Neuron (in vitro differentiated cells): Measurements from ENCODE around the gene TIAL1.
A peak's percentile ranks its signal among the peaks of the same experiment; 100 is the strongest.
"Not testable (repeated sequence)": the region's sequence is repeated elsewhere in the genome, so short reads cannot be mapped to it uniquely, and the experiment has no call there.

Experiments used
- H2AFZ ChIP-seq: one replicate; pipeline ENCODE4 v1.6.1; 2013; ENCODE audit warnings: low read depth, mild to moderate bottlenecking, inconsistent platforms, low read length, moderate library complexity
- H3K27me3 ChIP-seq: one replicate; pipeline ENCODE4 v1.6.1; 2013; ENCODE audit warnings: low read length; ENCODE audit not compliant: insufficient read depth
- H3K36me3 ChIP-seq: one replicate; pipeline ENCODE4 v1.6.1; 2013; ENCODE audit warnings: low read length; ENCODE audit not compliant: insufficient read depth
- H3K4me1 ChIP-seq: one replicate; pipeline ENCODE4 v1.6.1; 2013; ENCODE audit warnings: low read length; ENCODE audit not compliant: insufficient read depth
- H3K4me3 ChIP-seq: 2 replicates; pipeline ENCODE4 v1.5.1; 2013; ENCODE audit warnings: mild to moderate bottlenecking, low read length, moderate library complexity
- H3K9me3 ChIP-seq: one replicate; pipeline ENCODE4 v1.6.1; 2013; ENCODE audit warnings: low read length

TIAL1 gene

GRCh38 chr10:119602241-119603095 is 5.7 kb upstream of the TIAL1 start:
- Histone ChIP-seq H3K9me3 (peaks cover 4% of the 10 kb centered on the region), H3K27me3 (no peaks in the 10 kb centered on the region), H3K4me3 (no peak overlapping the region), H2AFZ (no peak overlapping the region), H3K4me1 (peaks cover 7% of the 10 kb centered on the region), H3K36me3 (no peaks in the 10 kb centered on the region)

DNA sequence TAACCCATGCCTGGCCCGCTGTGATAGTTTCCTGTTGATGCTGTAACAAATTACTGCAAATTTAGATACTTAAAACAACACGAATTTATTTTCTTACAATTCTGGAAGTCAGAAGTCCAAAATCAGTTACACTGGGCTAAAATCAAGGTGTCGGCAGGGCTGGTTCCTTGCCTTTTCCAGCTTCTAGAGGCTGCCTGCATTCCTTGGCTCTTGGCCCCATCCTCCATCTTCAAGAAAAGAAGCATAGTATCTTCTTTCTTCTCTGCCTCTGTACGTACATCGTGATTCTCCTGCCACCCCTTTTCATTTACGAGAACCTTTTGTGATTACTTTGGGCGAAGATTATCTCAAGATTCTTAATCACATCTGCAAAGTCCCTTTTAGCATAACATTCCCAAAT is 1.6 kb upstream of the TIAL1 start:
- Histone ChIP-seq H3K9me3 (peaks cover 4% of the 10 kb centered on the region), H3K4me1 (peaks cover 25% of the 10 kb centered on the region), H3K27me3 (no peaks in the 10 kb centered on the region), H2AFZ (no peak overlapping the region), H3K4me3 (no peak overlapping the region), H3K36me3 (peaks cover 5% of the 10 kb centered on the region)

- peaks cover 5% of the 10 kb centered on the region for H3K36me3 ChIP-seq
- H3K27me3 ChIP-seq, result no peaks in the 10 kb centered on the region
- H3K4me1 ChIP-seq, result peaks cover 32% of the 10 kb centered on the region
- peak overlapping the region; percentile 100 for H3K4me3 ChIP-seq
- no peak overlapping the region for H2AFZ ChIP-seq
- H3K9me3 ChIP-seq, result peaks cover 4% of the 10 kb centered on the region
Measured at GRCh38 chr10:119597405-119598186, 832 bp upstream of the TIAL1 start.

DNA sequence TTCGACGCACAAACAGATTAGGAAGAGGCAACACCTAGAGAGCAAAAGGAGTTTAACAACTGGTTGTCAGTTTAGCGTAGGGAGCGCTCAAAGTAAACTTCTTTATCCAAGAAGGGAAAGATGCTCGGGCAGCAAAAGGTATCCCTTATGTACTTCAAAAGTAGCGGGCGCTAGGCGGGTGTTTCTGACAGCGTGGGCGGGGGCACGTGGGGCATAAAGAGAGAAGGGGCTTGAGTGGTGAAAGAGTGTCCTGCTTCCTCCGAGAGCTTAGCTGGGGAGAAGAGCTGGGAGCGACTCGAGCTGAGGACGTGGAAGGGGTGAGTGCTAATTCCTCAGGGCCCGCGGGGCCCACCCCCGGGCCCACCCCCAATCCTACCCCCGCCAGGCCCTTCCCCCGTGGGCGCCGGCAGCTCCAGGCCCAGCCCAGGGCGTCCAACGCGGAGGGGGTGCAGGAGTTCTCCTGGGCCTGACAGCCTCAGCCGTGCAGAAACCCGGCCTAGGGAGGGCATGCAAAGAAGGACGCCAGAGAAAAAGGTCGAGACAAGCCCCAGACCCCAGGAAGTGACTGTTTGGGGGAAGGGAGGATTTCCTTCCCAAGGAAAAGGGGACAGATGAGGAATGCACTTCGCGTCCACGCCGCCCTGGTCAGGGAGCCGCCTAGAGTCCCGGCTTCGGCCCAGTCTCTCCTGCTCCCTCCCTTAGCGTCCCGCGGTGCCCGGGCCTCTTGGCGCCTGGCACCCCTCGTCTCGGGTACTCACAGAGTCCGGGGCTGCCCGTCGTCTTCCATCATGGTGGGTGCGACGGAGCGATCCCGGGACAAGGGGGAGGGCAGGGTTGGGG is 868 bp downstream of the TIAL1 start:
- no peaks in the 10 kb centered on the region for H3K27me3 ChIP-seq
- peaks cover 4% of the 10 kb centered on the region for H3K9me3 ChIP-seq
- H3K36me3 ChIP-seq, result peaks cover 5% of the 10 kb centered on the region
- H2AFZ ChIP-seq, result no peak overlapping the region
- peak overlapping the region; percentile 100 for H3K4me3 ChIP-seq
- peaks cover 43% of the 10 kb centered on the region for H3K4me1 ChIP-seq

DNA sequence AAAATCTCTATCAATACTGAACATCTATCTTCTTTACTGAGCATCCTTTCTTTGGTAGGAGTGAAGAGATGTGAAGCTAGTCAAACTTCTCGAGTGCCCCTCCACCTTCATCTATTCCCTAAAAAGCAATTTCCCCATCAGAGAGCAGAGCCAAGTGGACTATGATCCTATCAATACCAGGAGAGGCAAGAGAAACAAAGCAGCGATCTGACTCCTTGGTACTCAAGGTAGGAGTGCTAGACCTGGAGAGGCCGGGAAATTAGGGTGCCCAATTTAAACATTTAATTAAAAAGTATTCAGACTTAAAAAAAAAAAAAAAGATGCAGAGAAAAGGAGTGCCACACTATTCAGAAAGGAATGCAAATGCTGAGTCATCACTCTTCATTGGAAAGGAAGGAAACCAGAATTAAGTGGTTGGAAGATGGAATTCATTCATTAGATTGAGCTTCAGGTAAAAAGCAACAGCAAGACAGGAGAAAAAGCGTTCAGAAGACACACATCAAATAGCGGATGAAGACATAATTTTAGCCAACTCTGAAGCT is 1.6 kb downstream of the TIAL1 start:
- H3K36me3 ChIP-seq, result peaks cover 7% of the 10 kb centered on the region
- H3K9me3 ChIP-seq, result peaks cover 4% of the 10 kb centered on the region
- H2AFZ ChIP-seq, result no peak overlapping the region
- H3K27me3 ChIP-seq, result no peaks in the 10 kb centered on the region
- peak overlapping the region; percentile 100 for H3K4me3 ChIP-seq
- peaks cover 43% of the 10 kb centered on the region for H3K4me1 ChIP-seq

GRCh38 chr10:119588071-119588470 is 8.7 kb downstream of the TIAL1 start:
- peaks cover 48% of the 10 kb centered on the region for H3K36me3 ChIP-seq
- H3K27me3 ChIP-seq, result no peaks in the 10 kb centered on the region
- H3K4me3 ChIP-seq, result no peak overlapping the region
- no peaks in the 10 kb centered on the region for H3K9me3 ChIP-seq
- no peak overlapping the region for H2AFZ ChIP-seq
- H3K4me1 ChIP-seq, result peaks cover 15% of the 10 kb centered on the region

GRCh38 chr10:119578355-119578754 is 18.4 kb downstream of the TIAL1 start:
- Histone ChIP-seq H2AFZ (no peak overlapping the region), H3K9me3 (no peaks in the 10 kb centered on the region), H3K4me3 (no peak overlapping the region), H3K27me3 (no peaks in the 10 kb centered on the region), H3K4me1 (no peaks in the 10 kb centered on the region), H3K36me3 (peaks cover 81% of the 10 kb centered on the region)

- Histone ChIP-seq H3K27me3 (no peaks in the 10 kb centered on the region), H3K36me3 (peaks cover 78% of the 10 kb centered on the region), H3K4me1 (no peaks in the 10 kb centered on the region), H2AFZ (no peak overlapping the region), H3K9me3 (no peaks in the 10 kb centered on the region), H3K4me3 (no peak overlapping the region)
Measured at GRCh38 chr10:119575991-119576390, 20.8 kb downstream of the TIAL1 start.

GRCh38 chr10:119575506-119575905 is 21.3 kb downstream of the TIAL1 start:
- H2AFZ ChIP-seq, result no peak overlapping the region
- H3K27me3 ChIP-seq, result no peaks in the 10 kb centered on the region
- H3K4me3 ChIP-seq, result no peak overlapping the region
- no peaks in the 10 kb centered on the region for H3K9me3 ChIP-seq
- peaks cover 78% of the 10 kb centered on the region for H3K36me3 ChIP-seq
- H3K4me1 ChIP-seq, result no peaks in the 10 kb centered on the region

DNA sequence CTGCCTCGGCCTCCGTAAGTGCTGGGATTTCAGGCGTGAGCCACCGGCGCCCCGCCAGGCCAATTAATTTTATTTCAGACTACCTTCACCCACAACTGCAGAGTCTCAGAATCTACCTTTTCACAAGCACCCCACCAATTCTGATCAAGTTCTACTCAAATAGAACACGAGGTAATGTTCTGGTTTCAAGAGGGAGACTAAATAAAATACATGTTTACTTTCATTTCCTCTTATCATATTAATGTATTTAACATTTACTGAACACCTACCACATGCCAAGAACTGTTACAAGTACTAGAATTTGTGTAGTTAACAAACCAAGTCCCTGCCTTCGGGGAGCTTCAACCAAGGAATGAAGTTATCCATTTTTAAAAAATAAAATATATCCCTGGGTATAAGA is 28.8 kb downstream of the TIAL1 start:
- H3K27me3 ChIP-seq, result no peaks in the 10 kb centered on the region
- H2AFZ ChIP-seq, result no peak overlapping the region

GRCh38 chr10:119562097-119562496 is 34.7 kb downstream of the TIAL1 start:
- H3K36me3 ChIP-seq, result no peaks in the 10 kb centered on the region
- H3K27me3 ChIP-seq, result no peaks in the 10 kb centered on the region
- no peak overlapping the region for H3K4me3 ChIP-seq
- no peaks in the 10 kb centered on the region for H3K4me1 ChIP-seq
- no peaks in the 10 kb centered on the region for H3K9me3 ChIP-seq
- H2AFZ ChIP-seq, result no peak overlapping the region

More for the DNA sequence above, 28.8 kb downstream of the TIAL1 start:
- peaks cover 13% of the 10 kb centered on the region for H3K36me3 ChIP-seq
- no peak overlapping the region for H3K4me3 ChIP-seq
- no peaks in the 10 kb centered on the region for H3K9me3 ChIP-seq
- no peaks in the 10 kb centered on the region for H3K4me1 ChIP-seq

DNA sequence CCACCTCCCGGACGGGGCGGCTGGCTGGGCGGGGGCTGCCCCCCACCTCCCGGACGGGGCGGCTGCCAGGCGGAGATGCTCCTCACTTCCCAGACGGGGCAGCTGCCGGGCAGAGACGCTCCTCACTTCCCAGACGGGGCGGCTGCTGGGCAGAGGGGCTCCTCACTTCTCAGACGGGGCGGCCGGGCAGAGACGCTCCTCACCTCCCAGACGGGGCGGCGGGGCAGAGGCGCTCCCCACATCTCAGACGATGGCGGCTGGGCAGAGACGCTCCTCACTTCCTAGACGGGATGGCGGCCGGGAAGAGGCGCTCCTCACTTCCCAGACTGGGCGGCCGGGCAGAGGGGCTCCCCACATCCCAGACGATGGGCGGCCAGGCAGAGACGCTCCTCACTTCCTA is 37.3 kb downstream of the TIAL1 start:
- H3K9me3 ChIP-seq, H2AFZ ChIP-seq, H3K27me3 ChIP-seq: not testable (repeated sequence)

More for the DNA sequence above, 37.3 kb downstream of the TIAL1 start:
- H3K4me3 ChIP-seq, H3K36me3 ChIP-seq, H3K4me1 ChIP-seq: not testable (repeated sequence)
